Activated CD4-positive, alpha-beta T cell treated with anti-CD3 and anti-CD28 coated beads for 36 hours (primary cell): Measurements from ENCODE around the gene RNF44. TPM values are rescaled to one million over a fixed set of nuclear protein-coding genes. Genes with fewer than 3 reads are reported as not detected.
A peak's percentile ranks its signal among the peaks of the same experiment; 100 is the strongest.

Experiments
- ATAC-seq: fragments of 200-7000 bp; cut with Tn5 transposase; one replicate; pipeline ENCODE4 v1.10.0; 2021; ENCODE audit warnings: mild to moderate bottlenecking, moderate library complexity
- CTCF ChIA-PET: fragments of 350-600 bp; sonication (Branson Sonifier 250); formaldehyde crosslinking; loops from one replicate; lab custom pipeline; 2021; ENCODE audit warnings: antibody characterized with exemption; lab: Charles Lee
- POLR2A ChIA-PET: fragments of 350-600 bp; sonication (Branson Sonifier 250); formaldehyde crosslinking; loops from one replicate; lab custom pipeline; 2021; ENCODE audit warnings: antibody characterized with exemption, inconsistent platforms; lab: Charles Lee
- DNase-seq: peaks from one replicate; pipeline ENCODE4 v3.0.0-alpha.2; 2020
- H3K27ac Mint-ChIP-seq: one replicate; pipeline ENCODE4 v1.8.0; 2021; ENCODE audit warnings: mixed read lengths
- H3K27me3 Mint-ChIP-seq: one replicate; pipeline ENCODE4 v1.8.0; 2021; ENCODE audit warnings: mixed read lengths
- H3K36me3 Mint-ChIP-seq: one replicate; pipeline ENCODE4 v1.8.0; 2021; ENCODE audit warnings: low read depth, mixed read lengths
- H3K4me1 Mint-ChIP-seq: one replicate; pipeline ENCODE4 v1.8.0; 2021; ENCODE audit warnings: mixed read lengths
- H3K4me3 Mint-ChIP-seq: one replicate; pipeline ENCODE4 v1.8.0; 2021; ENCODE audit warnings: mild to moderate bottlenecking, moderate library complexity, mixed read lengths
- H3K9me3 Mint-ChIP-seq: one replicate; pipeline ENCODE4 v1.8.0; 2021; ENCODE audit warnings: low read depth, mixed read lengths
- intact Hi-C, 2 experiments: fragments of 100-400 bp; cut with DNase I in 1 of 2; cut with micrococcal nuclease in 1 of 2; formaldehyde crosslinking; loops; one replicate each; pipeline versions ENCODE4 v1.14.2 to v1.15.1; 2022 to 2024; cut with DNase I, micrococcal nuclease
- total RNA-seq, 2 experiments: library from RNA; stranded (reverse); gene quantifications; one replicate each; pipeline ENCODE4 v1.2.3, GENCODE V29; 2021

RNF44 gene
- total RNA-seq, 2 experiments from 2014 or later, result 61.6 to 62.9 TPM

GRCh38 chr5:176573564-176574296 is 36.5 kb upstream of the RNF44 start:
- H3K4me1 Mint-ChIP-seq, result no peaks in the 10 kb centered on the region
- no peaks in the 10 kb centered on the region for H3K36me3 Mint-ChIP-seq
- no peak overlapping the region for H3K27ac Mint-ChIP-seq
- POLR2A ChIA-PET, result interaction anchor here (0.6 kb wide), 1 partner anchor 31 kb away, joined by 4 read pairs; no protein-coding TSS in a partner anchor
- H3K4me3 Mint-ChIP-seq, result no peak overlapping the region
- ATAC-seq (peak; percentile 90), DNase-seq (peak; percentile 88)
- intact Hi-C loops, result loop anchor here (1.0 to 10.0 kb wide), 3 partner anchors 46 to 159 kb away; partner anchors contain the start of gene CLTB (in 2 of the 2)
- H3K9me3 Mint-ChIP-seq, result no peaks in the 10 kb centered on the region
- CTCF ChIA-PET, result interaction anchor here (0.6 to 2.2 kb wide), 10 partner anchors 12 to 426 kb away, joined by 3 to 7 read pairs (median 3); partner anchors contain the start of gene TSPAN17
- peaks cover 4% of the 10 kb centered on the region for H3K27me3 Mint-ChIP-seq

- no peaks in the 10 kb centered on the region for H3K9me3 Mint-ChIP-seq
- no peak overlapping the region for H3K27ac Mint-ChIP-seq
- POLR2A ChIA-PET, result no interaction called here
- no peak for DNase-seq
- CTCF ChIA-PET, result interaction anchor here (0.5 to 1.4 kb wide), 4 partner anchors 9 to 158 kb away, joined by 3 to 5 read pairs (median 4); no protein-coding TSS in a partner anchor
- intact Hi-C loops, result loop anchor here in 1 of 2 experiments (10.0 kb wide), 1 partner anchor 155 kb away; the partner anchor contains the start of gene CLTB
- H3K4me3 Mint-ChIP-seq, result no peak overlapping the region
- H3K4me1 Mint-ChIP-seq, result no peaks in the 10 kb centered on the region
- H3K36me3 Mint-ChIP-seq, result no peaks in the 10 kb centered on the region
- no peak for ATAC-seq
- H3K27me3 Mint-ChIP-seq, result peaks cover 4% of the 10 kb centered on the region
Observed at GRCh38 chr5:176570044-176570443, 32.8 kb upstream of the RNF44 start.

GRCh38 chr5:176568657-176569056 is 31.5 kb upstream of the RNF44 start:
- ChIA-PET CTCF (no interaction called here), POLR2A (no interaction called here)
- H3K27ac Mint-ChIP-seq, result no peak overlapping the region
- intact Hi-C loops, result no loop called here
- H3K4me1 Mint-ChIP-seq, result no peaks in the 10 kb centered on the region
- H3K4me3 Mint-ChIP-seq, result no peak overlapping the region
- ATAC-seq (no peak), DNase-seq (no peak)
- peaks cover 4% of the 10 kb centered on the region for H3K27me3 Mint-ChIP-seq
- H3K9me3 Mint-ChIP-seq, result no peaks in the 10 kb centered on the region
- H3K36me3 Mint-ChIP-seq, result no peaks in the 10 kb centered on the region

GRCh38 chr5:176565760-176566288 is 28.6 kb upstream of the RNF44 start:
- ATAC-seq (no peak), DNase-seq (no peak)
- Mint-ChIP-seq H3K36me3 (no peaks in the 10 kb centered on the region), H3K27me3 (peaks cover 4% of the 10 kb centered on the region), H3K9me3 (no peaks in the 10 kb centered on the region), H3K4me3 (no peak overlapping the region), H3K4me1 (peaks cover 14% of the 10 kb centered on the region), H3K27ac (no peak overlapping the region)
- intact Hi-C loops, result no loop called here
- ChIA-PET POLR2A (no interaction called here), CTCF (no interaction called here)

- peaks cover 3% of the 10 kb centered on the region for H3K27me3 Mint-ChIP-seq
- no peak for ATAC-seq
- CTCF ChIA-PET, result no interaction called here
Observed at GRCh38 chr5:176564002-176564401, 26.8 kb upstream of the RNF44 start.

GRCh38 chr5:176562189-176562588 is 25.0 kb upstream of the RNF44 start:
- Mint-ChIP-seq H3K4me1 (peaks cover 26% of the 10 kb centered on the region), H3K36me3 (no peaks in the 10 kb centered on the region), H3K9me3 (no peaks in the 10 kb centered on the region), H3K4me3 (no peak overlapping the region), H3K27me3 (peaks cover 3% of the 10 kb centered on the region), H3K27ac (no peak overlapping the region)
- POLR2A ChIA-PET, result interaction anchor here (1.0 kb wide), 1 partner anchor 29 kb away, joined by 3 read pairs; no protein-coding TSS in a partner anchor
- CTCF ChIA-PET, result interaction anchor here (1.2 to 1.7 kb wide), 2 partner anchors 11 to 25 kb away, joined by 3 to 6 read pairs; partner anchors contain the start of gene RNF44
- DNase-seq (no peak), ATAC-seq (no peak)
- intact Hi-C loops, result no loop called here

More at GRCh38 chr5:176564002-176564401, 26.8 kb upstream of the RNF44 start:
- H3K27ac Mint-ChIP-seq, result no peak overlapping the region
- intact Hi-C loops, result no loop called here
- no peaks in the 10 kb centered on the region for H3K9me3 Mint-ChIP-seq
- POLR2A ChIA-PET, result no interaction called here
- DNase-seq, result no peak
- no peak overlapping the region for H3K4me3 Mint-ChIP-seq
- peaks cover 26% of the 10 kb centered on the region for H3K4me1 Mint-ChIP-seq
- no peaks in the 10 kb centered on the region for H3K36me3 Mint-ChIP-seq

- Mint-ChIP-seq H3K9me3 (no peaks in the 10 kb centered on the region), H3K4me3 (no peak overlapping the region), H3K4me1 (peaks cover 29% of the 10 kb centered on the region), H3K27me3 (peaks cover 3% of the 10 kb centered on the region), H3K27ac (no peak overlapping the region), H3K36me3 (no peaks in the 10 kb centered on the region)
- DNase-seq, result no peak
- ATAC-seq, result peak; percentile 44
- CTCF ChIA-PET, result interaction anchor here (1.2 kb wide), 1 partner anchor 12 kb away, joined by 3 read pairs; no protein-coding TSS in a partner anchor
- intact Hi-C loops, result no loop called here
- POLR2A ChIA-PET, result no interaction called here
Observed at GRCh38 chr5:176561259-176561658, 24.1 kb upstream of the RNF44 start.

- POLR2A ChIA-PET, result no interaction called here
- no peak overlapping the region for H3K27ac Mint-ChIP-seq
Observed at GRCh38 chr5:176560364-176560763, 23.2 kb upstream of the RNF44 start.

GRCh38 chr5:176559683-176560082 is 22.5 kb upstream of the RNF44 start:
- H3K36me3 Mint-ChIP-seq, result no peaks in the 10 kb centered on the region
- peaks cover 3% of the 10 kb centered on the region for H3K27me3 Mint-ChIP-seq
- ChIA-PET POLR2A (no interaction called here), CTCF (interaction anchor here (0.7 to 1.6 kb wide), 2 partner anchors 15 to 86 kb away, joined by 3 read pairs; no protein-coding TSS in a partner anchor)
- intact Hi-C loops, result no loop called here
- ATAC-seq (peak; percentile 47), DNase-seq (peak; percentile 45)
- no peaks in the 10 kb centered on the region for H3K9me3 Mint-ChIP-seq
- H3K27ac Mint-ChIP-seq, result no peak overlapping the region
- no peak overlapping the region for H3K4me3 Mint-ChIP-seq
- H3K4me1 Mint-ChIP-seq, result peaks cover 41% of the 10 kb centered on the region

More at GRCh38 chr5:176560364-176560763, 23.2 kb upstream of the RNF44 start:
- peaks cover 3% of the 10 kb centered on the region for H3K27me3 Mint-ChIP-seq
- no peaks in the 10 kb centered on the region for H3K36me3 Mint-ChIP-seq
- peaks cover 34% of the 10 kb centered on the region for H3K4me1 Mint-ChIP-seq
- H3K9me3 Mint-ChIP-seq, result no peaks in the 10 kb centered on the region
- H3K4me3 Mint-ChIP-seq, result no peak overlapping the region
- ATAC-seq (peak; percentile 69), DNase-seq (peak; percentile 64)
- intact Hi-C loops, result no loop called here
- CTCF ChIA-PET, result interaction anchor here (0.7 kb wide), 1 partner anchor 85 kb away, joined by 3 read pairs; no protein-coding TSS in a partner anchor

- DNase-seq, result no peak
- peaks cover 58% of the 10 kb centered on the region for H3K4me1 Mint-ChIP-seq
- POLR2A ChIA-PET, result interaction anchor here (0.6 kb wide), 1 partner anchor 105 kb away, joined by 3 read pairs; no protein-coding TSS in a partner anchor
- no peaks in the 10 kb centered on the region for H3K9me3 Mint-ChIP-seq
- intact Hi-C loops, result no loop called here
- no peak for ATAC-seq
- no peaks in the 10 kb centered on the region for H3K36me3 Mint-ChIP-seq
- no peak overlapping the region for H3K4me3 Mint-ChIP-seq
- H3K27me3 Mint-ChIP-seq, result peaks cover 3% of the 10 kb centered on the region
- CTCF ChIA-PET, result interaction anchor here (0.9 to 1.6 kb wide), 3 partner anchors 13 to 24 kb away, joined by 3 to 4 read pairs (median 3); no protein-coding TSS in a partner anchor
- H3K27ac Mint-ChIP-seq, result no peak overlapping the region
Observed at GRCh38 chr5:176557846-176558245, 20.6 kb upstream of the RNF44 start.

- ChIA-PET CTCF (interaction anchor here (0.8 kb wide), 1 partner anchor 244 kb away, joined by 3 read pairs; no protein-coding TSS in a partner anchor), POLR2A (no interaction called here)
- peaks cover 41% of the 10 kb centered on the region for H3K4me1 Mint-ChIP-seq
- ATAC-seq, result peak; percentile 66
- DNase-seq, result no peak
- no peak overlapping the region for H3K4me3 Mint-ChIP-seq
- no peaks in the 10 kb centered on the region for H3K27me3 Mint-ChIP-seq
- H3K36me3 Mint-ChIP-seq, result no peaks in the 10 kb centered on the region
- H3K9me3 Mint-ChIP-seq, result no peaks in the 10 kb centered on the region
- intact Hi-C loops, result no loop called here
- H3K27ac Mint-ChIP-seq, result peak overlapping the region; percentile 47
Observed at GRCh38 chr5:176553260-176554085, 16.3 kb upstream of the RNF44 start.
